HEK293T (cell line): ENCODE measurements around the gene FBP1.

Source experiments
- BHLHE40 ChIP-seq: fragments of 450-650 bp; IDR thresholded peaks from 2 replicates; pipeline ENCODE4 v1.6.1; 2016; ENCODE audit warnings: mild to moderate bottlenecking, moderate library complexity, borderline replicate concordance
- CTBP1 ChIP-seq: fragments of 450-650 bp; IDR thresholded peaks from 2 replicates; pipeline ENCODE4 v1.6.1; 2016; ENCODE audit warnings: borderline replicate concordance
- ELF4 ChIP-seq: fragments of 450-650 bp; IDR thresholded peaks from 2 replicates; pipeline ENCODE4 v1.6.1; 2017; ENCODE audit warnings: antibody characterized with exemption
- FOXA1 ChIP-seq: fragments of 450-650 bp; IDR thresholded peaks from 2 replicates; pipeline ENCODE4 v1.6.1; 2016; ENCODE audit warnings: mild to moderate bottlenecking
- FOXK2 ChIP-seq: fragments of 450-650 bp; IDR thresholded peaks from 2 replicates; pipeline ENCODE4 v1.6.1; 2016; ENCODE audit warnings: mild to moderate bottlenecking
- FOXM1 ChIP-seq: fragments of 450-650 bp; IDR thresholded peaks from 2 replicates; pipeline ENCODE4 v1.6.1; 2017; ENCODE audit warnings: mild to moderate bottlenecking, borderline replicate concordance
- L3MBTL2 ChIP-seq: fragments of 450-650 bp; conservative IDR thresholded peaks from 2 replicates; pipeline ENCODE4 v1.6.1; 2016; ENCODE audit warnings: mild to moderate bottlenecking
- LEF1 ChIP-seq: fragments of 450-650 bp; IDR thresholded peaks from 2 replicates; pipeline ENCODE4 v1.6.1; 2017; ENCODE audit warnings: mild to moderate bottlenecking, borderline replicate concordance
- NFRKB ChIP-seq: fragments of 450-650 bp; IDR thresholded peaks from 2 replicates; pipeline ENCODE4 v1.6.1; 2016; ENCODE audit warnings: mild to moderate bottlenecking, moderate library complexity
- SP1 ChIP-seq: fragments of 450-650 bp; IDR thresholded peaks from 2 replicates; pipeline ENCODE4 v1.6.1; 2017
- SUZ12 ChIP-seq: fragments of 450-650 bp; IDR thresholded peaks from 2 replicates; pipeline ENCODE4 v1.6.1; 2016; ENCODE audit warnings: mild to moderate bottlenecking
- TARDBP ChIP-seq: fragments of 450-650 bp; IDR thresholded peaks from 2 replicates; pipeline ENCODE4 v1.6.1; 2016
- ZNF384 ChIP-seq: fragments of 450-650 bp; IDR thresholded peaks from 2 replicates; pipeline ENCODE4 v1.6.1; 2016
- TF ChIP-seq, protein P1 (sequence below): fragments of 450-650 bp; IDR thresholded peaks from 2 replicates; pipeline ENCODE4 v1.6.1; 2016

DNA sequence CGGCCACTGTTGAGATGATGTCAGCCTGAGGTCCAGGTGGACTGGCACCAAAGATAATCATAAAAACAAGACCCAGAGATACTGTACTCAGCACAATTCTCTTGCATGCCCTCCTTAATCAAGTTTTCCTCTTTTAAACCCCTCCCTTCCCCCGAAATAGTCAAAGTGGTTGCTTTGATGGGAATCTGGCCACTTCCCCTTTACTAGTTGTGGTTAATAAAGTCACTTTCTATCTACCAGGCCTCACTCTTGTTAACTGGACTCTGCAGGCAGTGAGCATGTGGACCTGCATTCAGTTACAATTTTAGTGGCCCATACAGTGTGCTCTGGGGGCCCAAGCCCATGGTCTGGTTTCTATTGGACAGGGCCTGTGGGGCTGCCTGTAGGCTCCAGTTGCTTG, 63.2 kb downstream of the FBP1 start:
- no peak for TF ChIP-seq ZNF384
- TF ChIP-seq TARDBP, result no peak
- no peak for TF ChIP-seq FOXA1
- no peak for TF ChIP-seq L3MBTL2
- no peak for TF ChIP-seq ELF4
- no peak for TF ChIP-seq NFRKB
- TF ChIP-seq FOXK2, result no peak
- no peak for TF ChIP-seq SP1
- TF ChIP-seq FOXM1, result no peak
- no peak for TF ChIP-seq BHLHE40
- no peak for TF ChIP-seq CTBP1
- no peak for TF ChIP-seq LEF1
- TF ChIP-seq, protein P1, sequence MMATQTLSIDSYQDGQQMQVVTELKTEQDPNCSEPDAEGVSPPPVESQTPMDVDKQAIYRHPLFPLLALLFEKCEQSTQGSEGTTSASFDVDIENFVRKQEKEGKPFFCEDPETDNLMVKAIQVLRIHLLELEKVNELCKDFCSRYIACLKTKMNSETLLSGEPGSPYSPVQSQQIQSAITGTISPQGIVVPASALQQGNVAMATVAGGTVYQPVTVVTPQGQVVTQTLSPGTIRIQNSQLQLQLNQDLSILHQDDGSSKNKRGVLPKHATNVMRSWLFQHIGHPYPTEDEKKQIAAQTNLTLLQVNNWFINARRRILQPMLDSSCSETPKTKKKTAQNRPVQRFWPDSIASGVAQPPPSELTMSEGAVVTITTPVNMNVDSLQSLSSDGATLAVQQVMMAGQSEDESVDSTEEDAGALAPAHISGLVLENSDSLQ, result no peak
- no peak for TF ChIP-seq SUZ12
